Measurements from ENCODE around the gene ANKS1B.

ANKS1B gene

GRCh38 chr12:98828802-98829600, 1155.7 kb downstream of the ANKS1B start:
- TF ChIP-seq CTCF (IDR thresholded peaks at IDR 0.05; ENCODE audit: control extremely low read depth, extremely low read depth, low read depth, missing control alignments), result no peak
- ChIA-PET POLR2A (interaction anchor here (0.5 kb wide), 1 partner anchor 236 kb away, joined by 4 read pairs; no protein-coding TSS in a partner anchor), CTCF (no interaction called here)
- no peak for DNase-seq (ENCODE audit: extremely low spot score)

- no peak for DNase-seq (ENCODE audit: extremely low spot score)
- no peak for TF ChIP-seq CTCF (IDR thresholded peaks at IDR 0.05; ENCODE audit: control extremely low read depth, extremely low read depth, low read depth, missing control alignments)
- ChIA-PET CTCF (interaction anchor here (1.5 kb wide), 1 partner anchor 23 kb away, joined by 5 read pairs; no protein-coding TSS in a partner anchor), POLR2A (no interaction called here)
Measured at GRCh38 chr12:98823012-98823411, 1161.7 kb downstream of the ANKS1B start.

- DNase-seq (ENCODE audit: extremely low spot score), result no peak
- no peak for TF ChIP-seq CTCF (IDR thresholded peaks at IDR 0.05; ENCODE audit: control extremely low read depth, extremely low read depth, low read depth, missing control alignments)
- ChIA-PET CTCF (interaction anchor here (1.0 kb wide), 1 partner anchor 10 kb away, joined by 3 read pairs; no protein-coding TSS in a partner anchor), POLR2A (no interaction called here)
Measured at GRCh38 chr12:98821866-98822265, 1162.9 kb downstream of the ANKS1B start.

GRCh38 chr12:98821232-98821631, 1163.5 kb downstream of the ANKS1B start:
- ChIA-PET POLR2A (no interaction called here), CTCF (interaction anchor here (0.8 to 1.2 kb wide), 3 partner anchors 11 to 34 kb away, joined by 3 read pairs; no protein-coding TSS in a partner anchor)
- no peak for DNase-seq (ENCODE audit: extremely low spot score)
- TF ChIP-seq CTCF (IDR thresholded peaks at IDR 0.05; ENCODE audit: control extremely low read depth, extremely low read depth, low read depth, missing control alignments), result no peak

- DNase-seq (ENCODE audit: extremely low spot score), result no peak
- TF ChIP-seq CTCF (IDR thresholded peaks at IDR 0.05; ENCODE audit: control extremely low read depth, extremely low read depth, low read depth, missing control alignments), result no peak
- ChIA-PET CTCF (interaction anchor here (1.1 to 1.2 kb wide), 2 partner anchors 19 to 179 kb away, joined by 3 read pairs; no protein-coding TSS in a partner anchor), POLR2A (no interaction called here)
Measured at GRCh38 chr12:98819821-98820404, 1164.8 kb downstream of the ANKS1B start.

GRCh38 chr12:98819071-98819470, 1165.7 kb downstream of the ANKS1B start:
- no peak for DNase-seq (ENCODE audit: extremely low spot score)
- POLR2A ChIA-PET, result no interaction called here
- CTCF ChIA-PET, result interaction anchor here (1.0 to 1.1 kb wide), 2 partner anchors 10 to 180 kb away, joined by 3 read pairs; no protein-coding TSS in a partner anchor
- TF ChIP-seq CTCF (IDR thresholded peaks at IDR 0.05; ENCODE audit: control extremely low read depth, extremely low read depth, low read depth, missing control alignments), result no peak

Measured in GM10248 (cell line).